ENCODE results near the gene SLC9A9.

Gene SLC9A9

DNA sequence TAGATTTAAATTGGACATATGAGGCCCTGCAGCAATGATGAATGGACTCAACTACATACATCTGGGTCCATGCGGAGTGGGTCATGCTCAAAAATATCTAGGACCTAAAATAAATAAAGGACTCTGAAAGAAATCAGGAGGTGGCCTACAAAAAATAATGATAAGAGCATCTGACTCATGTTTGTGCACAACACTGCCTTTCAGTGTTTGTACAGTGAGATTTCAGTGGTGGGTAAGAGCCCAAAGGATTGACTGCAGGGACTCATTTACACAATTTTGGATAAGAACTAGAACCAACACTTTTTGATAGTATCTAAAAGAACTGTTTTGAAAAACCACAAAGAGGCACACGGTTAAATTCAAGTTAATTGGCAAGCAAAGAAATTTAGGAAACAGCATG is 285.5 kb downstream of the SLC9A9 start:
- Histone ChIP-seq H3K4me2 (ENCODE audit: low read length) (no peak overlapping the region), H3K4me3 (ENCODE audit: low read length) (no peak overlapping the region), H3K9me3 (replicated peaks; ENCODE audit: low read length) (peaks cover 5% of the 10 kb centered on the region), H3K4me1 (ENCODE audit: control insufficient read depth, insufficient read depth, low read length) (peaks cover 6% of the 10 kb centered on the region), H3K9ac (ENCODE audit: low read depth, low read length) (no peak overlapping the region), H3K27me3 (ENCODE audit: control insufficient read depth, insufficient read depth, low read length) (no peaks in the 10 kb centered on the region), H3K36me3 (ENCODE audit: insufficient read depth, low read length) (no peaks in the 10 kb centered on the region)

DNA sequence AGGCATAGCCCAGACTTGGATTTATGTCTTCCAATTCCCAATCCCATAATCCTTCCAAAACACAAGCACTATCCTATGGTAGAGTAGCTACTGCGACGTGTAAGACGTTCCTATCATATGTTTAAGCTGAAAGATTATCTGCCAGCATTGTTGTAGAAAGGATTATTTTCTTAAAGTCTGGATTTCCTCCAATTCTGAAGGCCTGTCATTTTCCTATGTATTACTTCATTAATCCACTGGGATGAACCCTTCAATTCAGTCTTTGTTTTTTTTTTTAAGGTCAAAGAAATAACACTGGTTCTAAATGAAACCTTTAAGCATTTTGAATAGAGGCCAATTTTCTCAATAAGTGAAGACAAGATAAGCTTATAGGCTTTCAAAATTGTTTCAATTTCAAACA is 289.0 kb downstream of the SLC9A9 start:
- H3K9me3 ChIP-seq (replicated peaks; ENCODE audit: low read length) = peaks cover 5% of the 10 kb centered on the region
- no peak overlapping the region for H3K4me2 ChIP-seq (ENCODE audit: low read length)
- H3K27me3 ChIP-seq (ENCODE audit: control insufficient read depth, insufficient read depth, low read length) = no peaks in the 10 kb centered on the region
- no peaks in the 10 kb centered on the region for H3K4me1 ChIP-seq (ENCODE audit: control insufficient read depth, insufficient read depth, low read length)
- H3K36me3 ChIP-seq (ENCODE audit: insufficient read depth, low read length) = no peaks in the 10 kb centered on the region
- no peak overlapping the region for H3K4me3 ChIP-seq (ENCODE audit: low read length)
- H3K9ac ChIP-seq (ENCODE audit: low read depth, low read length) = no peak overlapping the region

DNA sequence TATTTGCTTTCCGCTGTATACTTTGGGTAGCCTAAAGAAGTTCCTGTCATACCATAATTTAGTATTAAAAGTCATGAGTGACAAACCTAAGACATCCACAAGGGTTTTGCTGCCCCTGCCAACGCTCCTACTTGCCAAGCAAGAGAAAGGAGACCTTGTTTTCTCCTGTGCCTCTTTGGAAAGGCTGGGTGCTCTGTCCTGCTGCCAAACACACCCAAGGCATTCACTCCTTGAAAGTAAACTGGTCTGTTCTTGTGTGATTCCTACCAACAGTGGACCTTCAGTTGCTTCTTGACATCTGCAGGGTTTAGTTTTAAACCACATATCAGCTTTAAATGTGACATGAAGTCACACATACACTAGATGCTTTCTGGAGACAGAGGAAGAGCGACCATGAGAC is 295.4 kb downstream of the SLC9A9 start:
- H3K27me3 ChIP-seq (ENCODE audit: control insufficient read depth, insufficient read depth, low read length) = no peaks in the 10 kb centered on the region
- no peaks in the 10 kb centered on the region for H3K9me3 ChIP-seq (replicated peaks; ENCODE audit: low read length)
- H3K9ac ChIP-seq (ENCODE audit: low read depth, low read length) = no peak overlapping the region
- no peaks in the 10 kb centered on the region for H3K4me1 ChIP-seq (ENCODE audit: control insufficient read depth, insufficient read depth, low read length)
- H3K4me3 ChIP-seq (ENCODE audit: low read length) = no peak overlapping the region
- H3K36me3 ChIP-seq (ENCODE audit: insufficient read depth, low read length) = no peaks in the 10 kb centered on the region
- H3K4me2 ChIP-seq (ENCODE audit: low read length) = no peak overlapping the region

DNA sequence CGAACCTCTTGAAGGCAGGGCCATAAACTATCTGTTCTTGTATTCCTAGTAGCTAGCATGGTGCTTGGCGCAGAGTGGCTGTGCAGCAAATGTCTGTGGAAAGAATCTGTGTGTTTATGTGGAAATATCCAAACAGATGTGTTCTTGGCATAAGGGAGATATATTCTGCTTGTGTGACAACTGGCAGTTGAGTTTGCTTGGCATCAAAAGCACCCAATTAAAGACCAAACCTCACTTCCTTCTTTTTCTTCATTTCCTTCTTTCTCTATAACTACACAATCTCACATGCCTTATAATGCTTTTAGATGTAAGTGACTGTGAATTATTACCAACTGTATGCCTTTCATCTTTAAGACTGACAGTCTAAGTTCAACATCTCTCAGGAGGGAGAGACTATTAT is 296.5 kb downstream of the SLC9A9 start:
- Histone ChIP-seq H3K27me3 (ENCODE audit: control insufficient read depth, insufficient read depth, low read length) (no peaks in the 10 kb centered on the region), H3K4me1 (ENCODE audit: control insufficient read depth, insufficient read depth, low read length) (no peaks in the 10 kb centered on the region), H3K9ac (ENCODE audit: low read depth, low read length) (no peak overlapping the region), H3K36me3 (ENCODE audit: insufficient read depth, low read length) (no peaks in the 10 kb centered on the region), H3K4me2 (ENCODE audit: low read length) (no peak overlapping the region), H3K4me3 (ENCODE audit: low read length) (no peak overlapping the region), H3K9me3 (replicated peaks; ENCODE audit: low read length) (no peaks in the 10 kb centered on the region)

DNA sequence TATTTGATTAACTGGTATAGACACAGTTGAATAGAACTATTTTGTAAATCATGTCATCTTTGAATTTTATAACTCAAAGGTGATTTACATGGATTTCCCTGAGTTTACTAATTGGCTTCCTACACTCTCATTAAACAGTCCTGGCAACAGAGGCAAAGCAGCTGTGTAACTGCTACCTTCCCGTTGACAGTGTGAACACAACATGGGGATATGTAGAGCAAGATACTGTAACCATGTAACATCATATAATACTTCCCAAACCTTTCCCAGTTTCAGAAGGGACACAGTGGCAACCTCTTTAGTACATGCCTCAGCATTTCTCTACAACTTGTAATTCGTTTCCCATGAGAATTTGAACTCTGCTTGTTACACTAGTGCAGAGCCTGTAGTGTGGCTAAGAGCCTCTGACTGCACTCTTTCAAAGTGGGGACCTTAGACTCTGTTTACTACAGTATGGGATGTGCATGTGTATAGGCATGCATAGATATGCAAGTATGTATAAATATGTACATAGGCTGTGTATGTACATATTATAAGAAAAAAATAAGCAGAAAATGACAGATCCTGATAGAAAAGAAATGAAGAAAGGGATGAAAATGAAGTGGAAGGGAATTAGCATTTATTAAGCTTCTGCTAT is 299.3 kb downstream of the SLC9A9 start:
- no peak overlapping the region for H3K4me3 ChIP-seq (ENCODE audit: low read length)
- no peaks in the 10 kb centered on the region for H3K27me3 ChIP-seq (ENCODE audit: control insufficient read depth, insufficient read depth, low read length)
- no peaks in the 10 kb centered on the region for H3K9me3 ChIP-seq (replicated peaks; ENCODE audit: low read length)
- no peak overlapping the region for H3K4me2 ChIP-seq (ENCODE audit: low read length)
- no peaks in the 10 kb centered on the region for H3K4me1 ChIP-seq (ENCODE audit: control insufficient read depth, insufficient read depth, low read length)
- no peak overlapping the region for H3K9ac ChIP-seq (ENCODE audit: low read depth, low read length)
- no peaks in the 10 kb centered on the region for H3K36me3 ChIP-seq (ENCODE audit: insufficient read depth, low read length)

DNA sequence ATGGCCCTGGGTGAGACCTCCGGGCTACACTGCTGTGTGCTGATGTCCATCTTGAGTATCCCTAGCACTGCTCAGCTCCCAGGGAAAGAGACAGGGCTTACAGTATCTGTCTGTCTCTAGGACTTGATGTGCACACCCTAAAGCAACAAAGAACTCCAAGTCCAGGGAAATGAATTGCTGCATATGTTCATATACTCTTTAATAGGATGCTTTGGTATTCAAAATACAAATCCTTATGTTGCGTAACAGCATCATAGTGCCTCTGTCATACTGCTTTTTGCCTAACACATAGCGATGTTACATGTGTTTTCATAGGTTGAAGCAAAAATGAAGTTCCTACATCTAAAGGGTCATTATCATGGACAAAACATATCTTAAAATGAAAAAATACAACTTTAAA is 299.9 kb downstream of the SLC9A9 start:
- H3K4me1 ChIP-seq (ENCODE audit: control insufficient read depth, insufficient read depth, low read length) = no peaks in the 10 kb centered on the region
- no peak overlapping the region for H3K9ac ChIP-seq (ENCODE audit: low read depth, low read length)
- H3K4me2 ChIP-seq (ENCODE audit: low read length) = no peak overlapping the region
- H3K4me3 ChIP-seq (ENCODE audit: low read length) = no peak overlapping the region
- H3K9me3 ChIP-seq (replicated peaks; ENCODE audit: low read length) = no peaks in the 10 kb centered on the region
- no peaks in the 10 kb centered on the region for H3K27me3 ChIP-seq (ENCODE audit: control insufficient read depth, insufficient read depth, low read length)
- H3K36me3 ChIP-seq (ENCODE audit: insufficient read depth, low read length) = no peaks in the 10 kb centered on the region

DNA sequence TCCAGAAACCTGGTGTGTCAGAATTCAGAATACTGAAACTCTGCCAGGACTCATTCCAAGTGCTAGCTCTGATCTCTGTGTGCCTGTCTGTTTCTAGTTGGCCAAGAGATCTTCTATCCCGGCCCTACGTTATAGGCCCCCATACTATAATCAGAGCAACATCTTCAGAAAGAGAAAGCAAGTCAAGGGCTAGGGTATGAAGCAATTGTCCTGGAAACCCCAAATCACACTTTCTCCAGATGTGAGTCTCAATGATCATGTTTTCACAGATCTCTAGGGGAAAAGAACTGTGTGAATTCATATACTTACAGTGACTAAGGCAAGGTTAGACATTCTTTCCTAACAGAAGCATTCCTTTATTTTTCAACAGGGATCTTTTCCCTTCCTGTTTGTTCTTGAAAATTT is 309.7 kb downstream of the SLC9A9 start:
- Histone ChIP-seq H3K4me1 (ENCODE audit: control insufficient read depth, insufficient read depth, low read length) (peaks cover 37% of the 10 kb centered on the region), H3K27me3 (ENCODE audit: control insufficient read depth, insufficient read depth, low read length) (no peaks in the 10 kb centered on the region), H3K4me2 (ENCODE audit: low read length) (peak overlapping the region; percentile 49), H3K9ac (ENCODE audit: low read depth, low read length) (peak overlapping the region; percentile 43), H3K4me3 (ENCODE audit: low read length) (no peak overlapping the region), H3K36me3 (ENCODE audit: insufficient read depth, low read length) (no peaks in the 10 kb centered on the region), H3K9me3 (replicated peaks; ENCODE audit: low read length) (no peaks in the 10 kb centered on the region)

DNA sequence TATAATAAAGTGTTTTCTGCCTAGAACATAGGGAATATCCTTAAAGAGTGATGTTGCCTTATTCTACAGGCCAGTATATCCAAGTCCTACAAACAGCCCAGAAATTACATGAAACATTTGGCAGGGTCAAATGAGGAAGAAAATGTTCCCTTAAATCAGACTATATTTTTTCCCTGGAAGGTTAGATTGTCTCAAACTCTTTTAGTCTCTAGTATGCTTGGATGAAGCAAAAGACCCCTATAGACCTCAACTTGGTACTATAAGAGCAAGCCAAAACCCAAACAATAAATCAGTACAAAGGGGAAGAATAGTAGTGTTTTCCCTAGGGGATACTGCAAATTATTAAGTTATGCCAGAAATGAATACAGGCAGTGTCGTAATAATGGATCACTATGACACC is 310.2 kb downstream of the SLC9A9 start:
- no peak overlapping the region for H3K4me3 ChIP-seq (ENCODE audit: low read length)
- no peaks in the 10 kb centered on the region for H3K27me3 ChIP-seq (ENCODE audit: control insufficient read depth, insufficient read depth, low read length)
- no peaks in the 10 kb centered on the region for H3K9me3 ChIP-seq (replicated peaks; ENCODE audit: low read length)
- H3K36me3 ChIP-seq (ENCODE audit: insufficient read depth, low read length) = no peaks in the 10 kb centered on the region
- H3K4me1 ChIP-seq (ENCODE audit: control insufficient read depth, insufficient read depth, low read length) = peaks cover 37% of the 10 kb centered on the region
- H3K9ac ChIP-seq (ENCODE audit: low read depth, low read length) = peak overlapping the region; percentile 43
- H3K4me2 ChIP-seq (ENCODE audit: low read length) = peak overlapping the region; percentile 49

DNA sequence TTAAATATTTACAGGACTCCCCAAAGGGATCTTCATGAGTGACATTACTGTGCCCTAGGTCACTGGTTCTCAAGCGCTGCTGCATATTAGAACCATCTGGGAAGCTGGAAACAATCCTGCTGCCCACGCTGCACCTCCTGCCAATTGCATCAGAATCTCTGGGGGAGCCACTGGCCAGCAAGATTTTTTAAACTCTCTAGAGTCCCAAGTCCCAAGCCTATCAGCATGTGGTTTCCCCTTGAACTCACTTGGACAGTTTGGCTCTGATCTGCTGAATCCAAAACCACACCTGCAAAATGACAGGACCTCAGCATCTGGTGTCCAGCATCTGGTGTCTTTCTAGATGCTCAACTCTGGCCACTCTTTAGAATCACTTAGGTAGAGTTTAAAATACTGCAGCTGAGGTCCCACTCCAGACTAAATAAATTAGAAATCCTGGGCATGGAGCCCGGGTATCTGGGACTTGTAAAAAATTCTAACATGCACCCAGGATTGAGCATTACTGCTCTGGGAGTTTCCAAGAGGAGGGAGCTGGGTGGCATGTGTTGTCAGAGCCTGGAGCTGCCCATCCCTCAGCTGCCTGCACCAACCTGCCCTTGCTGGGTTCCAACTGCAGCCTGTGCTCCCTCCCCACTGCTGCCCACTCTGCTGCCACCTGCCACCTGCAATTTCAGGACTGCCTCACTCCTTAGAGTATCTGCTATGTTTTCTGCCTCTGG is 311.3 kb downstream of the SLC9A9 start:
- H3K27me3 ChIP-seq (ENCODE audit: control insufficient read depth, insufficient read depth, low read length) = no peaks in the 10 kb centered on the region
- H3K36me3 ChIP-seq (ENCODE audit: insufficient read depth, low read length) = no peaks in the 10 kb centered on the region
- H3K4me1 ChIP-seq (ENCODE audit: control insufficient read depth, insufficient read depth, low read length) = peaks cover 37% of the 10 kb centered on the region
- peak overlapping the region; percentile 50 for H3K4me3 ChIP-seq (ENCODE audit: low read length)
- no peaks in the 10 kb centered on the region for H3K9me3 ChIP-seq (replicated peaks; ENCODE audit: low read length)
- peak overlapping the region; percentile 74 for H3K4me2 ChIP-seq (ENCODE audit: low read length)
- H3K9ac ChIP-seq (ENCODE audit: low read depth, low read length) = peak overlapping the region; percentile 67

DNA sequence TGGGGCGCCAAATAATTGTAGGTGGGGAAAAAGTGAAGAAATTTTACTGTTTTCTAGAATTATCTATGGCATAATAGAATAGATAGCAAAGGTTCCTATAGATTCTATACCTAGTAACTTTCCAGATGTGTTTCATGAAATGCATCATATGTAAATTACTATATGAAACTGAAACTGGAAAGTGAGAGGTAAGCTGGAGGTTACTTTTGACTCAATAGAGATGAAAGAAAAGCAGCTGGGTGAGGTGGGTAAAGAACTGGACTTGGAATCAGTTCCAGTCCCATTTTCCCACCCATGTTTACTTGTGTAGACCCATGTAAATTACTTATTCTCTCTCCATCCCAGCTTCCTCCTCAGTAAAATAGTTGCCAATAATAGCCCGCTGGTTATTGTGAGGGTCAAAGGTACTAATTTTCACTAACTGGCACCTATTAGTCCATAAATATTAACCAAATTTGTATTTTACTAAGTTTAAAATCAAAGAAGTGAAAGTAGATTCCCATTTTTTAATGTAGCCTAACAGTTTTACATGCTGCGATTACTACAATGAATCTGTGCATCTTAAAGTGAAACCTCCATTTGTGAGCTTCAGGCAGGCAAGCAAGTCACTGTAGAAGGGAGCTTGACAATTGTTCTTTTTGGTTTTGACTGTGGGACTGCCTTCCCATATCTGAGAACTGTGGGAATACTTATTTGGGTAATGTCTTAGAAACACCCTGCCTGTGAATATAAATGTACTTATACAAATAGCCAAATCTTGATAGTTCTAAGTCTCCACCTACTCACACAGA is 312.1 kb downstream of the SLC9A9 start:
- H3K9me3 ChIP-seq (replicated peaks; ENCODE audit: low read length) = no peaks in the 10 kb centered on the region
- H3K9ac ChIP-seq (ENCODE audit: low read depth, low read length) = peak overlapping the region; percentile 67

DNA sequence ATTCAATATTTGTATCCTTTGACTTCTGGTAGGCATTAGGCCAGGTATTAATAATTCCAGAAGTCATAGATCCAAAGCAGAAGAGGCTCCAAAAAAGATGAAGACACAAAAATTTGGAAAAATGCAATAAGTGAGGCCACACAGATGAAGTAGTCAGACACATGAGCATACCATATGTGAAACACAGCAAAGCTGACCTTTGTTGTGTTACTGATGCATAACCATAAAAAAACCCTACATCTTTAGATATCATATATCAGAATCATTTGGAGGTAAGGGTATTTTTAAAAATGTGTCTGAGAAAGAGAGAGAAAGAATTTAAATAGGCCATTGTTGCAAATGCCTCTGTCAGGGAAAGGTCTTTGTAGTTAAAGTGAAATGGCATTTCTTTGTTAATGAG is 314.9 kb downstream of the SLC9A9 start:
- H3K9me3 ChIP-seq (replicated peaks; ENCODE audit: low read length) = no peaks in the 10 kb centered on the region
- H3K36me3 ChIP-seq (ENCODE audit: insufficient read depth, low read length) = no peaks in the 10 kb centered on the region
- peaks cover 42% of the 10 kb centered on the region for H3K4me1 ChIP-seq (ENCODE audit: control insufficient read depth, insufficient read depth, low read length)
- no peak overlapping the region for H3K4me3 ChIP-seq (ENCODE audit: low read length)
- no peak overlapping the region for H3K9ac ChIP-seq (ENCODE audit: low read depth, low read length)
- H3K27me3 ChIP-seq (ENCODE audit: control insufficient read depth, insufficient read depth, low read length) = no peaks in the 10 kb centered on the region
- no peak overlapping the region for H3K4me2 ChIP-seq (ENCODE audit: low read length)

More for the DNA sequence above, 312.1 kb downstream of the SLC9A9 start:
- peaks cover 37% of the 10 kb centered on the region for H3K4me1 ChIP-seq (ENCODE audit: control insufficient read depth, insufficient read depth, low read length)
- H3K27me3 ChIP-seq (ENCODE audit: control insufficient read depth, insufficient read depth, low read length) = no peaks in the 10 kb centered on the region
- H3K4me3 ChIP-seq (ENCODE audit: low read length) = peak overlapping the region; percentile 50
- H3K4me2 ChIP-seq (ENCODE audit: low read length) = peak overlapping the region; percentile 74
- no peaks in the 10 kb centered on the region for H3K36me3 ChIP-seq (ENCODE audit: insufficient read depth, low read length)

All from skeletal muscle satellite cell (primary cell).